ENCODE measurements around the gene BCL2A1.

- TF ChIP-seq CTCF (conservative IDR thresholded peaks at IDR 0.05) (no peak), ZFX (IDR thresholded peaks at IDR 0.05) (no peak)
Observed at GRCh38 chr15:79916502-79917132, 54.4 kb downstream of the BCL2A1 start.

Data from C4-2B (cell line).